ENCODE data around the gene AHCTF1.
"Not testable (repeated sequence)": the region's sequence is repeated elsewhere in the genome, so short reads cannot be mapped to it uniquely, and the experiment has no call there.

The AHCTF1 gene

GRCh38 chr1:246916026-246916923 is 15.5 kb downstream of the AHCTF1 start:
- not testable (repeated sequence) for DNase-seq

GRCh38 chr1:246907472-246907871 is 24.3 kb downstream of the AHCTF1 start:
- no peak for DNase-seq

GRCh38 chr1:246906833-246907232 is 24.9 kb downstream of the AHCTF1 start:
- DNase-seq, result no peak

GRCh38 chr1:246901874-246902273 is 29.9 kb downstream of the AHCTF1 start:
- no peak for DNase-seq

GRCh38 chr1:246897302-246897701 is 34.4 kb downstream of the AHCTF1 start:
- no peak for DNase-seq

- DNase-seq, result no peak
Measured at GRCh38 chr1:246893191-246893939, 38.4 kb downstream of the AHCTF1 start.

- DNase-seq, result no peak
Measured at GRCh38 chr1:246891105-246891504, 40.6 kb downstream of the AHCTF1 start.

GRCh38 chr1:246888522-246888921 is 43.2 kb downstream of the AHCTF1 start:
- no peak for DNase-seq

- DNase-seq, result not testable (repeated sequence)
Measured at GRCh38 chr1:246885389-246885788, 46.4 kb downstream of the AHCTF1 start.

- no peak for DNase-seq
Measured at GRCh38 chr1:246878551-246878950, 53.2 kb downstream of the AHCTF1 start.

GRCh38 chr1:246876431-246876830 is 55.3 kb downstream of the AHCTF1 start:
- DNase-seq, result no peak

GRCh38 chr1:246875041-246876026 is 56.4 kb downstream of the AHCTF1 start:
- DNase-seq, result no peak

GRCh38 chr1:246865921-246866320 is 65.8 kb downstream of the AHCTF1 start:
- no peak for DNase-seq

- DNase-seq, result not testable (repeated sequence)
Measured at GRCh38 chr1:246863791-246864190, 68.0 kb downstream of the AHCTF1 start.

- no peak for DNase-seq
Measured at GRCh38 chr1:246860401-246860800, 71.3 kb downstream of the AHCTF1 start.

- DNase-seq, result no peak
Measured at GRCh38 chr1:246856371-246856770, 75.4 kb downstream of the AHCTF1 start.

GRCh38 chr1:246850640-246851039 is 81.1 kb downstream of the AHCTF1 start:
- not testable (repeated sequence) for DNase-seq

GRCh38 chr1:246843876-246844275 is 87.9 kb downstream of the AHCTF1 start:
- DNase-seq, result no peak

- not testable (repeated sequence) for DNase-seq
Measured at GRCh38 chr1:246840761-246841160, 91.0 kb downstream of the AHCTF1 start.

GRCh38 chr1:246838118-246838456 is 93.7 kb downstream of the AHCTF1 start:
- no peak for DNase-seq

- no peak for DNase-seq
Measured at GRCh38 chr1:246837418-246838117, 94.2 kb downstream of the AHCTF1 start.
